ENCODE results near the gene TET3.

DNA sequence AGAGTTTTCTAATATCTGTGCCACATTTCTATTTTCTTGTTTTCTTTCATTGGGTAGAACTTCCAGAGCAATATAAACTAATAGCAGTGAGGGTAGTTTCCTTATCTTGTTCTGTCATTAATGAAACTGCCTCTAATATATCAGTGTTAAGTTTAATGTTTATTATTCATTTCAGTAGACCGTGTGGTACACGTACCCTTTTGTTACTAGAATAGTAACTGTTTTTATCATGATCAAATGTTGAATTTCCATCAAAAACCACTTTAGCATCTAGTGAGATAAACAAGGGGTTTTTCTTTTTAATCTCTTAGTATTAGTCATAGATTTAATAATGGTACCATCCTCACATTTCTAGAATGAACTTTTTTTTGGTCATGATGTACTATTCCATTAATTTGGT is 42.0 kb upstream of the TET3 start:
- TF ChIP-seq, protein P1, sequence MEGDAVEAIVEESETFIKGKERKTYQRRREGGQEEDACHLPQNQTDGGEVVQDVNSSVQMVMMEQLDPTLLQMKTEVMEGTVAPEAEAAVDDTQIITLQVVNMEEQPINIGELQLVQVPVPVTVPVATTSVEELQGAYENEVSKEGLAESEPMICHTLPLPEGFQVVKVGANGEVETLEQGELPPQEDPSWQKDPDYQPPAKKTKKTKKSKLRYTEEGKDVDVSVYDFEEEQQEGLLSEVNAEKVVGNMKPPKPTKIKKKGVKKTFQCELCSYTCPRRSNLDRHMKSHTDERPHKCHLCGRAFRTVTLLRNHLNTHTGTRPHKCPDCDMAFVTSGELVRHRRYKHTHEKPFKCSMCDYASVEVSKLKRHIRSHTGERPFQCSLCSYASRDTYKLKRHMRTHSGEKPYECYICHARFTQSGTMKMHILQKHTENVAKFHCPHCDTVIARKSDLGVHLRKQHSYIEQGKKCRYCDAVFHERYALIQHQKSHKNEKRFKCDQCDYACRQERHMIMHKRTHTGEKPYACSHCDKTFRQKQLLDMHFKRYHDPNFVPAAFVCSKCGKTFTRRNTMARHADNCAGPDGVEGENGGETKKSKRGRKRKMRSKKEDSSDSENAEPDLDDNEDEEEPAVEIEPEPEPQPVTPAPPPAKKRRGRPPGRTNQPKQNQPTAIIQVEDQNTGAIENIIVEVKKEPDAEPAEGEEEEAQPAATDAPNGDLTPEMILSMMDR (IDR thresholded peaks at IDR 0.05; ENCODE audit: low read depth, low read length) = no peak
- no peak for TF ChIP-seq POLR2A (IDR thresholded peaks at IDR 0.05; ENCODE audit: extremely low read depth, insufficient read length)
- TF ChIP-seq, protein P2, sequence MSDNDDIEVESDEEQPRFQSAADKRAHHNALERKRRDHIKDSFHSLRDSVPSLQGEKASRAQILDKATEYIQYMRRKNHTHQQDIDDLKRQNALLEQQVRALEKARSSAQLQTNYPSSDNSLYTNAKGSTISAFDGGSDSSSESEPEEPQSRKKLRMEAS (IDR thresholded peaks at IDR 0.05; ENCODE audit: low read depth, low read length) = no peak

Data from NB4 (cell line).